ENCODE data around the gene PNPLA3. TPM values are rescaled to one million over a fixed set of nuclear protein-coding genes. Genes with fewer than 3 reads are reported as not detected.

Gene PNPLA3
- total and polyA plus RNA-seq, 2 experiments from 2014 or later: 2.1 to 2.3 TPM

- TF ChIP-seq CTCF (IDR thresholded peaks at IDR 0.05; ENCODE audit: low read depth, low read length): no peak
- Histone ChIP-seq H3K36me3 (peaks cover 52% of the 10 kb centered on the region), H3K9me3 (ENCODE audit: low read depth) (no peaks in the 10 kb centered on the region), H3K27me3 (no peaks in the 10 kb centered on the region), H3K27ac (no peak overlapping the region), H3K4me3 (no peak overlapping the region), H3K4me1 (ENCODE audit: low read depth) (no peaks in the 10 kb centered on the region)
- DNase-seq (ENCODE audit: low read depth in 1 of 2, low spot score in 1 of 2): no peak
Measured at GRCh38 chr22:43969021-43969878, 45.6 kb downstream of the PNPLA3 start.

- TF ChIP-seq CTCF (IDR thresholded peaks at IDR 0.05; ENCODE audit: low read depth, low read length): no peak
- H3K36me3 ChIP-seq: peaks cover 50% of the 10 kb centered on the region
Measured at GRCh38 chr22:43969989-43970755, 46.6 kb downstream of the PNPLA3 start.

GRCh38 chr22:43971112-43971511 lies 47.5 kb downstream of the PNPLA3 start:
- Histone ChIP-seq H3K4me1 (ENCODE audit: low read depth) (no peaks in the 10 kb centered on the region), H3K4me3 (no peak overlapping the region), H3K9me3 (ENCODE audit: low read depth) (no peaks in the 10 kb centered on the region), H3K27ac (no peak overlapping the region), H3K36me3 (peaks cover 46% of the 10 kb centered on the region), H3K27me3 (no peaks in the 10 kb centered on the region)
- TF ChIP-seq CTCF (IDR thresholded peaks at IDR 0.05; ENCODE audit: low read depth, low read length): no peak
- DNase-seq (ENCODE audit: low read depth in 1 of 2, low spot score in 1 of 2): no peak

More at GRCh38 chr22:43969989-43970755, 46.6 kb downstream of the PNPLA3 start:
- H3K4me3 ChIP-seq: no peak overlapping the region
- no peak for DNase-seq (ENCODE audit: low read depth in 1 of 2, low spot score in 1 of 2)
- no peaks in the 10 kb centered on the region for H3K4me1 ChIP-seq (ENCODE audit: low read depth)
- H3K27me3 ChIP-seq: no peaks in the 10 kb centered on the region
- H3K27ac ChIP-seq: no peak overlapping the region
- no peaks in the 10 kb centered on the region for H3K9me3 ChIP-seq (ENCODE audit: low read depth)

- peaks cover 50% of the 10 kb centered on the region for H3K36me3 ChIP-seq
- H3K27me3 ChIP-seq: no peaks in the 10 kb centered on the region
- no peak for TF ChIP-seq CTCF (IDR thresholded peaks at IDR 0.05; ENCODE audit: low read depth, low read length)
- H3K27ac ChIP-seq: no peak overlapping the region
- no peaks in the 10 kb centered on the region for H3K4me1 ChIP-seq (ENCODE audit: low read depth)
- no peak for DNase-seq (ENCODE audit: low read depth in 1 of 2, low spot score in 1 of 2)
- no peaks in the 10 kb centered on the region for H3K9me3 ChIP-seq (ENCODE audit: low read depth)
- no peak overlapping the region for H3K4me3 ChIP-seq
Measured at GRCh38 chr22:43972931-43973462, 49.4 kb downstream of the PNPLA3 start.

GRCh38 chr22:43974028-43974545 lies 50.5 kb downstream of the PNPLA3 start:
- Histone ChIP-seq H3K9me3 (ENCODE audit: low read depth) (no peaks in the 10 kb centered on the region), H3K27me3 (no peaks in the 10 kb centered on the region), H3K4me1 (ENCODE audit: low read depth) (no peaks in the 10 kb centered on the region), H3K27ac (no peak overlapping the region), H3K4me3 (no peak overlapping the region), H3K36me3 (peaks cover 44% of the 10 kb centered on the region)
- no peak for TF ChIP-seq CTCF (IDR thresholded peaks at IDR 0.05; ENCODE audit: low read depth, low read length)
- DNase-seq (ENCODE audit: low read depth in 1 of 2, low spot score in 1 of 2): no peak
